ES-I3 (cell line): ENCODE data around the gene TTC22.

Experiments
- H3K36me3 ChIP-seq: 2 replicates; pipeline ENCODE4 v1.6.1; 2013; ENCODE audit warnings: mild to moderate bottlenecking, low read length, control low read depth, moderate library complexity; ENCODE audit not compliant: insufficient read depth
- H3K4me1 ChIP-seq: 2 replicates; pipeline ENCODE4 v1.6.1; 2013; ENCODE audit warnings: mild to moderate bottlenecking, control low read depth, low read length; ENCODE audit not compliant: insufficient read depth
- H3K9ac ChIP-seq: 2 replicates; pipeline ENCODE4 v1.6.1; 2013; ENCODE audit warnings: low read depth, mild to moderate bottlenecking, low read length, moderate library complexity
- H3K9me3 ChIP-seq: 2 replicates; pipeline ENCODE4 v1.6.1; 2013; ENCODE audit warnings: mild to moderate bottlenecking, low read length, moderate library complexity; ENCODE audit not compliant: control insufficient read depth, insufficient read depth

TTC22 gene

GRCh38 chr1:54816951-54817350, 15.8 kb upstream of the TTC22 start:
- H3K36me3 ChIP-seq: no peaks in the 10 kb centered on the region
- no peak overlapping the region for H3K9ac ChIP-seq
- H3K4me1 ChIP-seq: peaks cover 17% of the 10 kb centered on the region
- H3K9me3 ChIP-seq: no peaks in the 10 kb centered on the region

- Histone ChIP-seq H3K9me3 (no peaks in the 10 kb centered on the region), H3K9ac (no peak overlapping the region), H3K36me3 (no peaks in the 10 kb centered on the region), H3K4me1 (peaks cover 17% of the 10 kb centered on the region)
These were observed 15.0 kb upstream of the TTC22 start for GRCh38 chr1:54816130-54816529.

GRCh38 chr1:54815086-54815876, 14.2 kb upstream of the TTC22 start:
- no peaks in the 10 kb centered on the region for H3K36me3 ChIP-seq
- H3K9ac ChIP-seq: no peak overlapping the region
- peaks cover 17% of the 10 kb centered on the region for H3K4me1 ChIP-seq
- H3K9me3 ChIP-seq: no peaks in the 10 kb centered on the region

- Histone ChIP-seq H3K4me1 (peaks cover 17% of the 10 kb centered on the region), H3K9ac (no peak overlapping the region), H3K36me3 (no peaks in the 10 kb centered on the region), H3K9me3 (no peaks in the 10 kb centered on the region)
These were observed 13.4 kb upstream of the TTC22 start for GRCh38 chr1:54814571-54814970.

GRCh38 chr1:54814126-54814498, 13.0 kb upstream of the TTC22 start:
- Histone ChIP-seq H3K9ac (no peak overlapping the region), H3K4me1 (peaks cover 17% of the 10 kb centered on the region), H3K9me3 (no peaks in the 10 kb centered on the region), H3K36me3 (no peaks in the 10 kb centered on the region)

- no peaks in the 10 kb centered on the region for H3K9me3 ChIP-seq
- no peak overlapping the region for H3K9ac ChIP-seq
These were observed 12.5 kb upstream of the TTC22 start for GRCh38 chr1:54813485-54814125.

GRCh38 chr1:54812801-54813484, 11.8 kb upstream of the TTC22 start:
- Histone ChIP-seq H3K9me3 (no peaks in the 10 kb centered on the region), H3K36me3 (no peaks in the 10 kb centered on the region), H3K9ac (no peak overlapping the region), H3K4me1 (peaks cover 17% of the 10 kb centered on the region)

More at GRCh38 chr1:54813485-54814125, 12.5 kb upstream of the TTC22 start:
- Histone ChIP-seq H3K4me1 (peaks cover 17% of the 10 kb centered on the region), H3K36me3 (no peaks in the 10 kb centered on the region)

GRCh38 chr1:54811739-54812655, 10.9 kb upstream of the TTC22 start:
- Histone ChIP-seq H3K4me1 (peaks cover 17% of the 10 kb centered on the region), H3K9ac (no peak overlapping the region), H3K36me3 (no peaks in the 10 kb centered on the region), H3K9me3 (no peaks in the 10 kb centered on the region)

- Histone ChIP-seq H3K9me3 (no peaks in the 10 kb centered on the region), H3K9ac (no peak overlapping the region), H3K4me1 (peaks cover 17% of the 10 kb centered on the region), H3K36me3 (no peaks in the 10 kb centered on the region)
These were observed 9.9 kb upstream of the TTC22 start for GRCh38 chr1:54811066-54811465.

- no peaks in the 10 kb centered on the region for H3K9me3 ChIP-seq
- peaks cover 17% of the 10 kb centered on the region for H3K4me1 ChIP-seq
- no peak overlapping the region for H3K9ac ChIP-seq
- H3K36me3 ChIP-seq: no peaks in the 10 kb centered on the region
These were observed 9.2 kb upstream of the TTC22 start for GRCh38 chr1:54810153-54810942.

GRCh38 chr1:54809496-54810074, 8.5 kb upstream of the TTC22 start:
- H3K9me3 ChIP-seq: no peaks in the 10 kb centered on the region
- no peaks in the 10 kb centered on the region for H3K36me3 ChIP-seq
- H3K9ac ChIP-seq: no peak overlapping the region
- peaks cover 16% of the 10 kb centered on the region for H3K4me1 ChIP-seq

GRCh38 chr1:54808443-54809207, 7.5 kb upstream of the TTC22 start:
- Histone ChIP-seq H3K9ac (no peak overlapping the region), H3K4me1 (peaks cover 8% of the 10 kb centered on the region), H3K36me3 (no peaks in the 10 kb centered on the region), H3K9me3 (no peaks in the 10 kb centered on the region)

GRCh38 chr1:54807756-54808155, 6.6 kb upstream of the TTC22 start:
- H3K36me3 ChIP-seq: no peaks in the 10 kb centered on the region
- peaks cover under 1% of the 10 kb centered on the region; the same call in 1 of the 2 replicates for H3K4me1 ChIP-seq
- H3K9ac ChIP-seq: no peak overlapping the region
- H3K9me3 ChIP-seq: no peaks in the 10 kb centered on the region
